Superior temporal gyrus (tissue), 1 donor: ENCODE measurements around the gene FAAP24.
A peak's percentile ranks its signal among the peaks of the same experiment; 100 is the strongest.
"Not testable (repeated sequence)": the region's sequence is repeated elsewhere in the genome, so short reads cannot be mapped to it uniquely, and the experiment has no call there.

Source experiments
- DNase-seq: peaks from one replicate; pipeline ENCODE4 v3.0.0-alpha.2; 2016; ENCODE audit errors: extremely low spot score

Gene FAAP24, protein sequence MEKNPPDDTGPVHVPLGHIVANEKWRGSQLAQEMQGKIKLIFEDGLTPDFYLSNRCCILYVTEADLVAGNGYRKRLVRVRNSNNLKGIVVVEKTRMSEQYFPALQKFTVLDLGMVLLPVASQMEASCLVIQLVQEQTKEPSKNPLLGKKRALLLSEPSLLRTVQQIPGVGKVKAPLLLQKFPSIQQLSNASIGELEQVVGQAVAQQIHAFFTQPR

DNA sequence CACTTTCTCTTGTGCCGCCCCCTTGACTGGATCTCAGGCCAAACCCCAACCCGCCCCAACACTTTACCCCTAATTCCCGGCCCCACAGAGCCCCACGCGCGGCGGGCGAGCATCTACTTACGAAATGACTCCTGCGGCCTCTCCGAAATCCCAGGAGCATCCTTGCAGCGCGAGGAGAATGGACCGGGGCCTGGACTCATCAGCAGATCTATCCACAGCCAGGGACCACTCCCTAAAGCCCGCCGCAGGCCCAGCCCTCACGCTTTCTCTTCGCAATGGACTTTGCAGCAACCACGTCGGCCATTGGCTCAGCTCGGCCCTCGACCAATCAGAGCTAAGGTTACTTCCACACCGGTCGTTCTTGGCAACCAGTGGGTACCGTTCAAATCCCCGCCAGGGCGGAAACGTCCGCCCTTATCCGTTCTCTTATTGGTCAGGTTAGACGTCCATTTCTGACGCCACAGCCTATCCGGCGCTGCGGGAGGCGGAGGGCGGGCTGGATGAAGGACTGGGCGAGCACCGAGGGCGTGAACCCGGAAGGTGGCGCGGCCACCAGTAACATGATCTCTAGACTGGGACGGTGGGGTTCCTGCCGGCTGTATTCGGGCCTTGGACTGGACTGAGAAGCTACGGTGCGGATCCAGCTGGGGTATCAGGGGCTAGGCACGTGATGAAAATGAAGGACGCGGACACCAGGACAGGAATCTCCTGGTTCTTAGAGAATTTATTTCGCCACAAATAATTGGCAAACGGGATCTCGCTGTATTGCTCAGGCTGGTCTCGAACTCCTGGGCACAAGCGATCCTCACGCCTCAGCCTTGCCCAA is at the start of gene FAAP24, which contains the start of gene CEP89:
TSS of gene FAAP24 (plus strand) at position 528 of the 826 bp plus-strand sequence. CDS start 955 bp downstream, outside the sequence.
TSS of gene CEP89 (minus strand) at position 244 of the 826 bp plus-strand sequence. CDS start at position 160, 84 bp downstream.
- DNase-seq, result peak; percentile 100

DNA sequence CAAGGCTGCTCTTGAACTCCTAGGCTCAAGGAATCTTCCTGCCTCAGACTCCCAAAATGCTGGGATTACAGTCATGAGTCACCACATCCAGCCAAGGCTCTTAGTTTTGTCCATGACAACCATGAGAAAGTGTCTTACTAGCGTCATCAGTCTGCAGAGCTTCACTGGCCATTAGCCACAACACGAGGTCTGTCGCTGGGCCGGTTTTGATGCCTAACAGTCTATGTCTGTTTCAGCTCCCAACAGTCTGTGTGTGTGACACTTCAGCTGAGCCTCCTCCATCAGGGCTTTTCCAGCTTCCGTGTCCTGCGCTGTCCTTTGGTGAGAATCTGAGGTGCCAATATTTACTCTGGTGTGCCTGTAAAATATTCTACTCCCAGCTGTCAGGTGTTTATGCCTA is 47.8 kb upstream of the FAAP24 start:
- peak; percentile 14 for DNase-seq

DNA sequence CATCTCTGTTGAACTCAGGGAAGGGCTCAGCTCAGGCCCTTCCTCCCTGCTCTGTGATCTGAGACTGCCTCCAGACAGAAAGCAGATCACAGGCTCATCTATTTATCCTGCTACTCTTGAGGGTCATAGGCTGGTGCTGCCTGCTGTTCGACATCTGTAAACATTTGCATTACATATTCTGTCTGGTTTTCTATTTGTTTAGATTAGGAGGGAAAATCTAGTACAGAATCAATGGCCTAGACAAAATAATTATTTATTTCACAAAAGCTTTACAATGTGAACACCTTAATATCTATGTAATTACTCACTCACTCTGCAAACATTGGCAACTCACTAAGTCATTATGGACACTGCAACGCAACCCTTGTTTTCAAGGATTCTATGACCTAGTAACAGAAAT is 43.2 kb upstream of the FAAP24 start:
- no peak for DNase-seq

DNA sequence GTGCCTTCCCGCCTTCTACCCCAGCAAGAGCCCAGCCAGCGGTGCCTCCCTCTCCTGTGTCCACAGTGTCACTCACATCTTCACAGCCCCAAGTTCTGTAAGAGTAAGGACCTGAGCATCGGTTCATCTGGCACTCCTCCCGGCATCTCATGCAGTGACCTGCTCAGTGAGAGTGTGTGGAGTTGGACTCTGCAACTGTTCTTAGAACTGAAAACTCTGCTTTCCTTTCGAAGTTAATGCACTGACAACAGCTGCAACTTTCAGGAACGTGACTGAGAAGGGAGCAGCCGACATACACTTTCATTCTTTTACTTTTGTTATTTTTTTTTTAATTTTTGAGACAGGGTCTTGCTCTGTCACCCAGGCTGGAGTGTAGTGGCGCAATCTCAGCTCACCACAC is 41.5 kb upstream of the FAAP24 start:
- no peak for DNase-seq

DNA sequence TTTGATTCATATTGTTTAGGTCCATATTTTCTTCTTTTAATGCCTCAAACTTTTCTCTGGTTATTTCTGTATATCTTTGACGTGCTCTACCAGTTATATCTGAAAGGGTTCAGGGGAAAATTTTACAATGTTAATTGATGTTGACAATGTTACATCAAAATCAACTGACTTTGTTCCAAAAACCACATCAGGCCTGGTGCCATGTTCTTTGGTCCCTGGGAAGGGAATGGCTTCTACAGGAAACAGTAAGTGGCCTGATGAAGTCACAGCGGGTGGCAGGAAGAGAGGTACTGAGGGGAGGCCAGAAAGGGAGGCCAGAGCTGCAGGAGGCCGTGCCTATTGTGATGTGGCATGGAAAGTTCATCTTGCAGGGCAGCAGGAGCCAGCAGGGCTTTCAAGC is 38.5 kb upstream of the FAAP24 start:
- DNase-seq, result no peak

DNA sequence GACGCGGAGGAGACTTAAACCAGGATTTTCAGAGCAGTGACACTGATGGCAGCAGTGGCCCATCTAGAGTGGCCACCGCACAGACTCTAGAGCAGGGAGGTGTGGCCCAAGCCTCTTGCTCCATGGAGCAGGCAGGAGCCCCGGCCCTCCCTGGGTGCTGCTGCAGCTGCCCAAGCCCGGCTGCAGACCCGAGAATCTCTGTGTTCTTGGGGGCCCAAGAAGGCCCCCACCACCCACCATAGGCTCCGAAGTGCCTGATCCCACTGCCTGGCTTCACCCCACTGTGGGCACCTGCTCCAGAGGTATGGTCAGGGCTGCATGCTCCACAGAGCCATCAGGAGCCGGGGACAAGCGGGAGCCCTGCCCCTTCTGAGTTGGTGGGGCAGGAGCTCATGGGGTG is 36.4 kb upstream of the FAAP24 start:
- DNase-seq, result no peak

DNA sequence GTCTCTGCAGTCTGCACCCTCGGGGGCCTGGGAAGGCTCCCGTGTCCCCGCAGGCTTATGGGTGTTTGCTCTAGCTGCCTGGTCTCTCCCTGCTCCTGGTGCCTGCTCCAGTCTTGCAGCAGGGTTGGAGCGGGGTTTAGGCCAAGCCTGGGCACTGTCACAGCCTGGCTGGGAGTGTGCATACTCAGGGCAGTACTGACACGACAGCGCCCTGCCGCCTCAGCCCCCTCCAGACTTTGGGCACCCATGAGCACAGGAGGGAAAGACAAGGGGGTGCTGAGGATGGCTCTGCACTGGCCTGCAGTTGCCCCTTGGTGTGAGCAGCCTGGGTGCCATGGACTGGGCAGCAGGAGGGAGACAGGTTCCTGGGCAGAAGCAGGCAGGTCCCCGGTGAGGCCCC is 36.0 kb upstream of the FAAP24 start:
- DNase-seq, result no peak

DNA sequence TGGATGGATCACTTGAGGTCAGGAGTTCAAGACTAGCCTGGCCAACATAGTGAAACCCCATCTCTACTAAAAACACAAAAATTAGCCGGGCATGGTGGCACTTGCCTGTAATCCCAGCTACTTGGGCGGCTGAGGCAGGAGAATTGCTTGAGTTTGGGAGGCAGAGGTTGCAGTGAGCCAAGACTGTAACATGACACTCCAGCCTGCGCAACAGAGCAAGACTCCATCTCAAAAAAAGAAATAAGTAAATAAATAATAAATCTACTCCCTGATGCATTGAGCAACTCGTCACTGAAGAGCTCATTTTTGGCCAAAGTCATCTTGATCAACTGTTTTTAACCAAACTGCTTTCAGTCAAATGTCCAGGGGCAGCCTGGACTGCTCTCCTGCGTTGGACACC is 30.8 kb upstream of the FAAP24 start:
- DNase-seq, result not testable (repeated sequence)

DNA sequence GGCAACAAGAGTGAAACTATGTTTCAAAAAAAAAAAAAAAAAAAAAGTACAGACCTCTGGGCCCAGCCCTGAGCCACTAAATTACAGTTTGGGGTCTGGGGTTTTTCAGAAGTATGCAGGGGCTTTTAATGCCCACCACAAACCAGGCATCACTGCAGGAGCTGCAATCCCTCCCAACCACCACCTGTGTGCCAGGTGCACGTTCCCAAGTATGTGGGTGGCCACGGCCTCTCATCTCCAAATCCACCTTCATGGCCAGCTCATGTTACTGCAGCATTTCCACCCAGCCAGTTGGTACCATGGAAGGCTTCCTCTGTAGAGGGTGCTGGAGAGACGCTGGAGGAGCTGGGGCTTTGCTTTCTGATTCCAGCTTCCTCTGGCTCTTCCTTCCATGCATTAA is 26.8 kb upstream of the FAAP24 start:
- DNase-seq, result no peak

DNA sequence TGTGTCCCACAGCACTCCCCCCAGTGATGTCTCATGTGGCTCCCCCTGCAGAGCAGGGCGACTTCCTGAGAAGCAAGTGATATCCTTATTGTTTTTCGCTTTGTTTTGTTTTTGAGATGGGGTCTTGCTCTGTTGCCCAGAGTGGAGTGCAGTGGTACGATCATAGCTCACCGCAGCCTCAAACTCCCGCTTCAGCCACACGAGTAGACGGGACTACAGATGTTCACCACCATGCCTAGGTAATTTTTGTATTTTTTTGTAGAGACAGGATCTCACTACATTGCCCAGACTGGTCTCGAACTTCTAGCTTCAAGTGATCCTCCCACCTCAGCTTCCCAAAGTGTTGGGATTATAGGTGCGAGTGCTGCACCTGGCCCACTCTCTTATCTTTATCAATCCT is 5.3 kb upstream of the FAAP24 start:
- DNase-seq, result no peak

DNA sequence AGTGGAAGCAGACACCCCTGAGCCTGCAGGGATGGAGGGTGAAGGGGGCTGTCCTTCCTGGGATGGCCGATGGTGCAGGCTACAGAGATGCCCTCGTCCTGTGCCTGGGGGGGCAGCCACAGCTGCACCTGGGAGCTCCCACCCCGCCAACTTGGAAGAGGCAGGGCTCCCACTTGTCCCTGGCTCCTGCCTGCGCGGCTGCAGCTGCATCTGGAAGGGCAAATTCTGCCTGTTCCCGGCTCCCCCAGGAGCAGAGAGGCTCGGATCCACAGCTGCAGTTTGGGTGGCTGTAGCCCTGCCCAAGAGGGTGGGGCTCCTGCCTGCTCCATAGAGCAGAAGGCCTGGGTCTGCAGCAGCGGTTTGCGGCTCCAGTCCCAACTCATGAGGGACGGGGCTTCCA is 2.5 kb upstream of the FAAP24 start:
- DNase-seq, result no peak

DNA sequence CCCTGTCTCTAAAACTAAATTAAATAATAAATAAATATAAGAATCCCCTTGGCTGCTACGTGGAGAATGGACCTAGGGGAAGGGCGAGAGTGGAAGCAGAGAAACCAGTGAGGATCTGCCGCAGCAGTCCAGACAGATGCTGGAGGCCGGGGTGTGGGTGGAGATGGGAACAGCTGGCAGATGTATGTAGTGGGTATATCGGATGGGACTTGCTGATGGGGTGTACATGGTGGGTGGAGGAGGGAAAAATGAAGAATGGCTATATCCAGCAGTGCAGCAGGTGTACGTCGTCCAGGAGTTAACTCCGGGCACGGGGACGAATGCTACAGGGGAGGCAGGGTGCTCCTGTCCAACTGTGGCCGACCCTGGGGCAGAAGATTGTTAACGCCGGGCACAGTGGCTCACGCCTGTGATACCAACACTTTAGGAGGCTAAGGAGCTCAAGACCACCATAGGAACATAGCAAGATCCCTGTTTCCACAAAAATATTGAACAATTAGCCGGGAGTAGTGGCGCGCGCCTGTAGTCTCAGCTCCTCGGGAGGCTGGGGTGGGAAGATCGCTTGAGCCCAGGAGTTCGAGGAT is 938 bp upstream of the FAAP24 start:
- DNase-seq, result no peak

DNA sequence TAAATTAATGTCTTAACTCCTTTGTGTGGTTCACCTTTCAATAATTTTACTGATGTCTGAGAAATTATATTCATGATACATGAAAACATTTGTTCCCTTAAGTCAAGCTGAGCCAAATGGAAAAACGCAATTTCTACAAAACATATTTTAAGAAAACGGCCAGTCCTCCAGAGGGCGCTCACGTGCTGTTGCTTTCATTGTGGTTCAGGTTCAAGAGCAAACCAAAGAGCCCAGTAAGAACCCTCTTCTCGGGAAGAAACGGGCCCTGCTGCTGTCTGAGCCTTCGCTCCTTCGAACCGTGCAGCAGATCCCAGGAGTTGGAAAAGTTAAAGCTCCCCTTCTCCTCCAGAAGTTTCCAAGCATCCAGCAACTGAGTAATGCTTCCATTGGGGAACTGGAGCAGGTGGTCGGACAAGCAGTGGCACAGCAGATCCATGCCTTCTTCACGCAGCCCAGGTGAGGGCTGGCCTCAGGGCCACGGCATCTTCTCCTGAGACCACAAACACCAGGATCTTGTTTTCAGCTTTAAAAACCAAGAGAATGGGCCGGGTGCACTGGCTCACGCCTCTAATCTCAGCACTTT is 4.3 kb downstream of the FAAP24 start:
- peak; percentile 85 for DNase-seq

DNA sequence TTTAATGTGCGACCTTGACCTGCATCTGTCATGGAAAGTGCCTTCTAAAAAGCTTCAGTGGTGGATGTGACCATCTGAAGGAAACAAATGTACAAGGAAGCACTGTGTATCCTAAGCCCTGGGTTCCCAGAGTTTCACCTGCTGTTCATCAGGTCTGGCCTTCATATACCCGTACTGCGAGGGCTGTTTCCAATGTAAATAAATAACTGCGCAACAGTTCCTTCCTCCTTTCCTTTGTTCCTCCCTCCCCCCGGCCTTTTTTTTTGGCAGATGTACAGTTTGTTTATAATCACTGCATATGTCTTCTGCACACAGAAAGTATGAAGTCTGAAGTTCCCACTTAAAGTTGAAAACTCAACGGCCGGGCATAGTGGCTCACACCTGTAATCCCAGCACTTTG is 5.2 kb downstream of the FAAP24 start:
- no peak for DNase-seq

DNA sequence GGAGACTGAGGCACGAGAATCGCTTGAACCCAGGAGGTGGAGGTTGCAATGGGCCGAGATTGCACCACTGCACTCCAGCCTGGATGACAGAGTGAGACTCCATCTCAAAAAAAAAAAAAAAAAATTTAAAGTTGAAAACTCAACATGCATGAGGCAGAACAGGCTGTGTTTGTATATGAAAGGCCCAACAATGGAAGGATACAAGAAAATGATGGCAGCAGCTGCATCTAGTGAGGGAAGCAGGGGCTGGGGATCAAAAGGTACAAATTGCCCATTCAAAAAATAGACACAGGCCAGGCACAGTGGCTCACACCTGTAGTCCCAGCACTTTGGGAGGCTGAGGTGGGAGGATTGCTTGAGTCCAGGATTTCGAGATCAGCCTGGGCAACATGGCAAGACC is 5.8 kb downstream of the FAAP24 start:
- not testable (repeated sequence) for DNase-seq

DNA sequence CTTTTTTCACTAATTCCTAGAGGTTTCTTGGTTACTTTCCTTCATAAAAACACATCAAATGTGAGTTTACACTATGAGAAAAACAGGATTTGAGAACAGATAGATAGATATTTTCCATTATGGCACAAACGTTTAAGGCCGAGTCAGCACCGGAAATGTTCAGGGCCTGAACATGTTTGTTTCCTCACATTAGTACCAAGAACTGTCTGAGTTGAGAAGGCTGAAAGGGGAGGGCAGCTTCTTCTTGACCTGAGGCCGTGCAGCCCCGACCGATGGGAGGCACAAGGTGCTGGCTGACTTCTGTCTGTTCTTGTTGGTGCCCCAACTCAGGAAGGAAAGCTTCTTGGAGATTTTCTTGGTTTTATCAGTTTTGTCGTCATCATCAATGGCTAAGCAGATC is 7.8 kb downstream of the FAAP24 start:
- not testable (repeated sequence) for DNase-seq

DNA sequence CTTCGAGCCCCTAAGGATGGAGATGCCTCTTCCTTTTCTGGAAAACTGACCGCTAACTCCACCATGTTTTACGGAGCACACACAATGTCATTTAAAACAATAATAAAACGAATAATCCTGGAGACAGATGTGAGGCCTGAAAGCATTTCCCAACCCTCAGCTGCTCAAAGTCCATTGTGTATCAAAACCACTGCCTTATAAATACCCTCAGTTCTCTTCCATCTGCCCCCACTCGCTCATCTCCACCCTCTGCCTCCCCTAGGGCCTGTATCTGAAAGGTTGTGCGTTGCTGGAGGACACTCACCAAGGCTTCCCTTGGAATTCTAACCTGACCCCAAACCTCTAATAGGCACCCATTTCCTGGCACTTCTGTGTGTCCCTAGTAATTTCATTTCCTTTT is 10.4 kb downstream of the FAAP24 start:
- not testable (repeated sequence) for DNase-seq

DNA sequence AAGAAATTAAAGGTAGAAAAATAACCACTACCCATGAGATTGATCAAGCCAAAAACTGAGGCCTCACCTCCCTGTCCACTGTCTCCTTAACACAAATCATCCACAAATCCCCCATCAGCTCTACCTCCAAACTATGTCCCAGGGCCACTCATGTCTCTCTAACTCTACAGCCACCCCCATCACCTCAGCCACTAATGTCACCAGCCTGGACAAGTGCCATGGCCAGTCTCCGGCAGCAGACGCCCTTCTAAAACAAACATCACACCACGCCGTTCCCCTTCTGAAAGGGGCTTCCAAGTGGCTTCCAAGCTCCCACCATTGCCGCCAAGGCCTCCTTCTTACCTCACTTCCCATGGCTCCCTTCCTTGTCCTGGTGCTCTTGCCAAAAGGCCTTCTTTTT is 16.2 kb downstream of the FAAP24 start:
- not testable (repeated sequence) for DNase-seq

DNA sequence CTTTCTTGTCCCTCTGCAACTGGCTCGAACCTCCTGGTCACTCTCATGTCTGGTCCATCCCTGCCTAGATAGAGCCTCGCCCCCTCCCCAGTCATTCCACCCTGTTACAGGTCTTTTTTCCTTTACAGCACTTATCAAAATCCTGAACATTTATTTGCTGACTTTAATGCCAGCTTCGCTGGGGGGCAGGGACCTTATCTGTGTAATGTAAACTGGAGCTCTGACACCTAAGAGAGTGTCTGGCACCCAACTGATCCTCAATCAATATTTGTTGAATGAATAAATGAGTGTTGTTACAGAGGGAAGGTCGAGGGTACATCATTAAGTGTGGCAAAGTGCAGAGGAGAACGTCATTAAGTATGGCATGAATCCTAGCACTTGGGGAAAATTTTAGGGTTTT is 16.7 kb downstream of the FAAP24 start:
- DNase-seq, result no peak

DNA sequence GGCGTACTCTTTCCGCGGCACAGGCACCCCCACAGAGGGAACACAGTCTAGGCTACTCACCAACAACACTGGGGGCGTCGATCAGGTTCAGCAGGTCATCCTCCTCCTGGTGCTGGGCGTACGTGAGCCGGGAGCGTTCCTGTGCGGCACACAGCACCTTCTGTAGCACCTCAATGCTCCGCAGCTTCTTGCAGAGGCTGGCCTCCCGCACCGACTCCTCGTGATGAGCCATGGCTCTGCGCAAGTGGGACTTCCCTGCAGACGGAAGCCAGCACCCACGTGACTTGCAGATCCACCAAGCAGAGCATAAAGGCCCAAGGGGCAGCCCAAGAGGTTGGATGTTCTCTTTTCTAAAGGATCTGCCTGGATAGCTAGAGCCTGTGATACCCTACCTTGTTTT is 23.9 kb downstream of the FAAP24 start:
- DNase-seq, result not testable (repeated sequence)

DNA sequence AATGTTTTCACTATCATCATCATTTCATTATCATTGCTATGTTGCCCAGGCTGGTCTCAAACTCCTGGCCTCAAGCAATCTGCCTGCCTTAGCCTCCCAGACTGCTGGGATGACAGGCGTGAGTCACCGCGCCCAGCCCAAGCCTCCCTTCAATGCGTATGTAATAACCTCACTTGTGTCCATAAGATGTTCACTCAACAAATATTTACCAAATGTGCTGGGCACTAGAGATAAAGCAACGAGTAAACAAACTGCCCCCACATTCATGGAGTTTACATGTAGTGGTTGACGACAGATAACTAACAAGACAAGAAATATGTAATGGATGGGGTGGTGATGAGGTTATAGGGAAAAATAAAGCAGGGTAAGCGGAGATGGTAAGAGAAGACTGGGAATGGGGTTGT is 25.0 kb downstream of the FAAP24 start:
- not testable (repeated sequence) for DNase-seq

DNA sequence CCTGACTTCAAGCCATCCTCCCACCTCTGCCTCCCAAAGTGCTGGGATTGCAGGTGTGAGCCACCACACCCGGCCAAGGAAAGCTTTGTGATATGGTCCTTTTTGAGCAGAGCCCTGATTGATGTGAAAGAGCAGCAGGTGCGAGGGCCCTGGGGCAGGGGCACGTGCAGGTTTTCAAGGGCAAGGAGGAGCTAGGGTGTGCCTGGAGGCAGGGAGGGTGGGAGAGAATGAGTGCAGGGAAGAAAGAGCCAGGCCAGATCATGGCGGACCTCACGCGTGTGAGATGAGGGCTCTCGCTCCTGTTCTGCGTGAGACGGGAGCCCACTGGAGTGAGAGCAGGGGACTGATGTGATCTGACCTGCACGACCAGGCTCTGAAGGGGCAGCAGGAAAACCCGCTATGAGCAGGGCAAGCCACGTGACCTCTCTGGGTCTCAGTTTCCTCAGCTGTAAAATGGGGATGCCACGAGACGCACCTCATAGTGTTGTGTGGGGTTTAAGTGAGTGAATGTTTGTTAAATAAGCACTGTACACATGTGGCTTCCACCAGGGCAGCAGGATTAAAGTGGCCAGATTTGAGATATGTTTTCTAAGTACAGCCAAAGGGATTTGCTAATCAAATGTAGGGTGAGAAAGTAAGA is 25.8 kb downstream of the FAAP24 start:
- DNase-seq, result no peak
